GM03348 (cell line): Measurements from ENCODE around the gene COX6B1.
"Not testable (repeated sequence)": the region's sequence is repeated elsewhere in the genome, so short reads cannot be mapped to it uniquely, and the experiment has no call there.

ENCODE experiments used
- DNase-seq: peaks from one replicate; pipeline ENCODE4 v3.0.0; 2012; ENCODE audit warnings: low spot score

The COX6B1 gene

GRCh38 chr19:35633727-35634440, 14.2 kb upstream of the COX6B1 start:
- no peak for DNase-seq

- no peak for DNase-seq
These were observed 11.5 kb upstream of the COX6B1 start for GRCh38 chr19:35636651-35637050.

- no peak for DNase-seq
These were observed 11.0 kb upstream of the COX6B1 start for GRCh38 chr19:35637165-35637564.

DNA sequence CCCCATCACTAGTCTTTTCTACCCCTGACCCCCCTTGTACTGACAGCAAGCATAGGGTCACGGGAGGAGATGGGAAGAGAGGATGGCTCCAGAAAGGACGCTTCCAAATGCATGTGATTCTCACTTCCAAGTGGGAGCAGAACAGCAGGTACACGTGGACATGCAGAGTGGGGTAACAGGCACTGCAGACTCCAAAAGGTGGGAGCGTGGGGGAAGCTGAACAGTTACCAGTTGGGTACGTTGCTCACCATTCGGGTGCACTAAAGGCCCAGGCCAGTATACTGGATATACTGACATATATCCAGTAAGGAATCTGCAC, 8.8 kb upstream of the COX6B1 start:
- DNase-seq, result no peak

- DNase-seq, result no peak
These were observed 8.3 kb upstream of the COX6B1 start for GRCh38 chr19:35639863-35640262.

DNA sequence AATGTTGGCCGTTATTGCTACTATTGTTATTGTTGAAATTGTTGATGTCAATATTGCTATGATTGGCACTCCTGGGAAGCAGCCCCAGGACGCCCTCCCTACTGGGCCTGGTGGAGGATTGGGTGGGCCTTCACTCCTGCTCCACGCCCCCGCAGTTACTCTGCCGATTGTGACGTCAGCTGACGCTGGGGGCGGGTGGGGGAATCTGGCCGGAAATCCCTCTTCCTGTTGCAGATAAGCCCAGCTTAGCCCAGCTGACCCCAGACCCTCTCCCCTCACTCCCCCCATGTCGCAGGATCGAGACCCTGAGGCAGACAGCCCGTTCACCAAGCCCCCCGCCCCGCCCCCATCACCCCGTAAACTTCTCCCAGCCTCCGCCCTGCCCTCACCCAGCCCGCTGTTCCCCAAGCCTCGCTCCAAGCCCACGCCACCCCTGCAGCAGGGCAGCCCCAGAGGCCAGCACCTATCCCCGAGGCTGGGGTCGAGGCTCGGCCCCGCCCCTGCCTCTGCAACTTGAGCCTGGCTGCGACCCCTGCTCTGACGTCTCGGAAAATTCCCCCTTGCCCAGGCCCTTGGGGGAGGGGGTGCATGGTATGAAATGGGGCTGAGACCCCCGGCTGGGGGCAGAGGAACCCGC, 6.5 kb upstream of the COX6B1 start, which contains the start of gene ETV2:
Gene ETV2, plus strand, starts transcription at position 231 of the 637 bp plus-strand sequence. CDS start 716 bp downstream, outside the sequence.
- DNase-seq, result no peak

GRCh38 chr19:35642312-35642711, 5.8 kb upstream of the COX6B1 start:
- DNase-seq, result no peak

DNA sequence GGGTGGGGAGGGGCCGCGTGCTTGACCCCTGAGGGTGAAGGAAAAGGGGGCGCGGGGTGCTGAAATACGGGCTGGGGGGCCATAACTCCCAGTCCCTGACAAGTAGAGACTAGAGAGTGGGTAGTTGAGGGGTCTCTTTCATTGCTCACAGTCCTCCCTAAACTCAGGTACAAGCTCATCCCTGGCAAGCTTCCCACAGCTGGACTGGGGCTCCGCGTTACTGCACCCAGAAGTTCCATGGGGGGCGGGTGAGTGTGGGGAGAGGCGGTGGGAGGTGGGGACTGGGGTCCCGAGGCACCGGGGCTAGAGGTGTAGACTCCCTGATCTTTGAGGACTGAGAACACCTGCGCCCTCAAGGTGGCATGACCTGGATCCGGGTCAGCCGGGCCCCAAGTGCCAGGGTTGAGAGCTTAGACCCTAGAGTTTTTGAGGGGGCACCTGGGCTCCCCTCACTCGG, 5.3 kb upstream of the COX6B1 start:
- DNase-seq, result no peak

DNA sequence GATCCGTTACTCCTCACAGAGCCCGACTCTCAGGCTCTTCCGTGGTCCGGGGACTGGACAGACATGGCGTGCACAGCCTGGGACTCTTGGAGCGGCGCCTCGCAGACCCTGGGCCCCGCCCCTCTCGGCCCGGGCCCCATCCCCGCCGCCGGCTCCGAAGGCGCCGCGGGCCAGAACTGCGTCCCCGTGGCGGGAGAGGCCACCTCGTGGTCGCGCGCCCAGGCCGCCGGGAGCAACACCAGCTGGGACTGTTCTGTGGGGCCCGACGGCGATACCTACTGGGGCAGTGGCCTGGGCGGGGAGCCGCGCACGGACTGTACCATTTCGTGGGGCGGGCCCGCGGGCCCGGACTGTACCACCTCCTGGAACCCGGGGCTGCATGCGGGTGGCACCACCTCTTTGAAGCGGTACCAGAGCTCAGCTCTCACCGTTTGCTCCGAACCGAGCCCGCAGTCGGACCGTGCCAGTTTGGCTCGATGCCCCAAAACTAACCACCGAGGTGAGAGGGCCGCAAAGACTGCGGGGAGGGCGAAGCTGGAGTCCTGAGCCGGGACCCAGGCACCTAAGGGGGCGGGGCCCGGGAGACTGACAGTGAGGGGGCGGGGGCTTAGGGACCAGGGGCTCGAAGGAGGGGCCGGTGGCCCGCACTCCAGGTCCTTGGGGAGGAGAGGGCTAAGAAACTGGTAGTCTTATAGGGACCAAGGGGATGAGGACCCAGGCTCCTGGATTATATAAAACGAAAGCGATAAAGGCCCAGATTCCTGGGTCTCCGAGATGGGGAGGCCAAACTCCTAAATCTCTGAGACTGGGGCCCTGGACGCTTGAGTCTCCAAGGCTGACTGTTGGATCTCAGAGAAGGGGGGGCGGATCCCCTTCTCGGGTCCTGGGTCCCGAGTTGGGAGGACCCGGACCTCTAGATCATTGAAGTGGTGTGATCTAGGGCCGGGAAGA, 4.6 kb upstream of the COX6B1 start:
- peak; percentile 90 for DNase-seq

- peak; percentile 97 for DNase-seq
These were observed 3.7 kb upstream of the COX6B1 start for GRCh38 chr19:35644206-35644986.

- DNase-seq, result peak; percentile 84
These were observed 3.0 kb upstream of the COX6B1 start for GRCh38 chr19:35644987-35645679.

DNA sequence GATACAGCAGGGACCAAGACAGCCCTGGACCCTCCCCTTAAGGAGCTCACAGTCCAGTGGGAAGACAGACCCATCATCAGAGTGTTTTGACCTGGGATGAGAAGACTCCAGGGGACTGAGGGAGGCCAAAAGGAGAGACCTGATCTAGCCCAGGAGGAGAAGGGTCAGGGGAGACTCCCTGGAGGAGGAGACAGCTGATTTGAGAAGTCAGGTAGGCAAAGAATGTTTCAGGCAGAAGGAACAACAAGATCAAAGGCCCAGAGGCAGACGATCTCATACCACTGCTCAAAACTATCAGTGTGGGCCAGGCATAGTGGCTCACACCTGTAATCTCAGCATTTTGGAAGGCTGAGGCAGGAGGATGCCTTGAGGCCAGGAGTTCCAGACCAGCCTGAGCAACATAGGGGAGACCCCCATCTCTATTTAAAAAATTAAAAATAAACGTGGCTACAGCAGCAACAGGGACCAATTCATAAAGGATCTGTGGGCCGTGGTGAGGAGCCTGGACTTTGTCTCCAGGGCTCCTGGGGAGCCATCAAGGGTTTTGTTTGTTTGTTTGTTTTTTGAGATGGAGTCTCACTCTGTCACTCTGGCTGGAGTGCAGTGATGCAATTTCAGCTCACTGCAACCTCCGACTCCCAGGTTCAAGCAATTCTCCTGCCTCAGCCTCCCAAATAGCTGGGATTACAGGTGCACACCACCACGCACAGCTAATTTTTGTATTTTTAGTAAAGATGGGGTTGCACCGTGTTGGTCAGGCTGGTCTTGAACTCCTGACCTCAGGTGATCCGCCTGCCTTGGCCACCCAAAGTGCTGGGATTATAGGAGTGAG, 2.2 kb upstream of the COX6B1 start:
- no peak for DNase-seq

DNA sequence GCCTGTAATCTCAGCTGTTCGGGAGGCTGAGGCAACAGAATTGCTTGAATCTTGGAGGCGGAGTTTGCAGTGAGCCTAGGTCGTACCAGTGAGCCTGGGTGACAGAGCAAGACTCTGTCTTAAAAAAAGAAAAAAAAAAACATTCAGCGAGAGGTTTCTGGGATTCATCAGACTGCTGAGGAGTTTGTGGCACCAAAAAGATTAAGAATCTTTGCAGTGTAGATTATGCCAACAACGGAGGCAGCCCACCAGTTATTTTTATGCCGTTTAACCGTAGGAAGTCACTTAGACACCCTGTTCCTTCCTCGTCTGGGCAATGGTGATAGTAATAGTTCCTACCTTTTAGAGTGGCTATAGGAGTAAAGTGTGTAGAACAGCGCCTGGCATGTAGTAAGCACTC, 2.5 kb downstream of the COX6B1 start:
- DNase-seq, result no peak

GRCh38 chr19:35654828-35655227, 6.7 kb downstream of the COX6B1 start:
- not testable (repeated sequence) for DNase-seq

- DNase-seq, result no peak
These were observed 7.5 kb downstream of the COX6B1 start for GRCh38 chr19:35655600-35655999.

- no peak for DNase-seq
These were observed 8.6 kb downstream of the COX6B1 start for GRCh38 chr19:35656700-35657099.

DNA sequence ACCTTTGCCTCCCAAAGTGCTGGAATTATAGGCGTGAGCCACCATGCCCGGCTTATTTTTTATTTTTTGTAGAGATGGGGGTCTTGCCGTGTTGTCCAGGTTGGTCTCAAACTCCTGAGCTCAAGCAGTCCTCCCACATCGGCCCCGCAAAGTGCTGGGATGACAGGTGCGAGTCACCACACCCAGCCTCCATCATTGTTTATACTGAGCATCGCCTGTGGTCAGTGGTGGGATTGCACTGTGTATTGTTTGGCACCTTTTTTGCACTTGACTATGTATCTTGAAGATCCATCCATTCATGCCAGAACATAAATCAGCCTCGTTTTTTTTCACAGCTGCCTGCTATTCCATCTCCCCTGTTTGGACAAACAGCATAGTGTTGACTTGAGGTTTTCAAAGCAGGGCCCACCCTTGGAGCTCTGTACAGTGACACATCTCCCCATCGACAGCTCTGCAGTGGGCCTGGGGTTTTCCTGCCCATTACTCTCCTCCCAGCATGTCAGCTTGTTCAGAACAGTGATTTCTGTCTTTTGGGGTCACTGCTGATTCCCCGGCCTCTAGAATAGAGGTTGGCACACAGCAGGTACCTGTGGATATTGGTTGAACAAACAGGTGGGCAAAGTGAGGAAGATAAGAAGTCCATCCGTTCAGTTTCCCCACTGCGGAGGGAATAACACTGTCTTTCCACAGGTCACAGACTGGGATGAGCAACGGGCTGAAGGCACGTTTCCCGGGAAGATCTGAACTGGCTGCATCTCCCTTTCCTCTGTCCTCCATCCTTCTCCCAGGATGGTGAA, 10.0 kb downstream of the COX6B1 start:
- no peak for DNase-seq

DNA sequence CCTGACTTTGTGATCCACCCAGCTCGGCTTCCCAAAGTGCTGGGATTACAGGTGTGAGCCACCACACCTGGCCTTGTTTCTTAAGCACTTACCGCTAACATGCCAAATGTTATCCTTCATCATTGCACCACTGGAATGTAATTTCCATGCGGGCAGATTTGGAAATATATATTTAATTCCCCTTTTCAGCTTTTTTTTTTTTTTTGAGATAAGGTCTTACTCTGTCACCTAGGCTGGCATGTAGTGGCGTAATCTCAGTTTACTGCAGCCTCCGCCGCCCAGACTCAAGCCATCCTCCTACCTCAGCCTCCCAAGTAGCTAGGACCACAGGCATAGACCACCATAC, 13.8 kb downstream of the COX6B1 start:
- DNase-seq, result no peak

- DNase-seq, result no peak
These were observed 15.9 kb downstream of the COX6B1 start for GRCh38 chr19:35663981-35664380.

DNA sequence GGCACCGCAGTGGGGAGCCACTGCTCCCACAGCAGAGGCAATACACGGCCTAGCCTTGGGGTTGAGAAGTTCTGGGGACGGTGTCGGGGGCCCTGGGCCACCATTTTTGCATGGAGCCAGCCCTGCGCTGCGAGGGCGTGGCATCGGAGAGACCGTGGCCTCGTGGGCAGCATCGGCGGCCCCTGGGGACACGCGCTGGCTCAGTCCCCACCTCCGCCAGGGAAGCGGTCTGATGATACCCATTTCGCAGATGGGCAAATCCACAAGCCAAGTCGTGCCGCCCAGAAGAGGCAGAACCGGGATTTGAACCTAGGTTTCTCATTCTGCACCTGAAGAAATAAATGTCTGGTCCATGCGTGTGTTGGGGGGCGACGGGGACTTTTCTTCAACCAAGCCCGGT, 17.0 kb downstream of the COX6B1 start:
- DNase-seq, result no peak
